ENCODE results near the gene ACYP2.

Gene ACYP2

GRCh38 chr2:54284826-54285225 is 169.4 kb downstream of the ACYP2 start:
- no peak overlapping the region for H3K4me3 ChIP-seq (ENCODE audit: low read depth in 1 of 2, low read length in 2 of 2)

GRCh38 chr2:54285451-54285850 is 170.0 kb downstream of the ACYP2 start:
- Histone ChIP-seq H3K4me1 (ENCODE audit: insufficient read depth, low read length) (peaks cover 8% of the 10 kb centered on the region; the same call in 1 of the 2 replicates), H3K27ac (ENCODE audit: low read length) (no peak overlapping the region), H3K9me3 (ENCODE audit: insufficient read depth, low read length, severe bottlenecking) (no peaks in the 10 kb centered on the region), H3K4me2 (ENCODE audit: insufficient read depth, low read length) (no peak overlapping the region), H3K4me3 (ENCODE audit: low read depth in 1 of 2, low read length in 2 of 2) (no peak overlapping the region), H3K9ac (ENCODE audit: low read depth, low read length) (no peak overlapping the region), H3K79me2 (ENCODE audit: insufficient read depth, low read length) (no peaks in the 10 kb centered on the region), H4K20me1 (ENCODE audit: insufficient read depth, low read length) (no peaks in the 10 kb centered on the region), H3K36me3 (ENCODE audit: insufficient read depth, low read length) (no peaks in the 10 kb centered on the region), H3K27me3 (ENCODE audit: insufficient read depth, low read length, poor library complexity) (no peaks in the 10 kb centered on the region), H2AFZ (ENCODE audit: low read depth, low read length) (no peak overlapping the region)
- no peak for DNase-seq
- no peak for TF ChIP-seq CTCF (IDR thresholded peaks at IDR 0.05; ENCODE audit: borderline replicate concordance, extremely low read depth, low read length, poor library complexity, severe bottlenecking)
- TF ChIP-seq EZH2 (IDR thresholded peaks at IDR 0.05; ENCODE audit: borderline replicate concordance, low read depth, low read length, severe bottlenecking) = no peak
- no peak for ATAC-seq (ENCODE audit: insufficient read depth, low read depth)

More at GRCh38 chr2:54284826-54285225, 169.4 kb downstream of the ACYP2 start:
- H3K9ac ChIP-seq (ENCODE audit: low read depth, low read length) = no peak overlapping the region
- H3K4me2 ChIP-seq (ENCODE audit: insufficient read depth, low read length) = no peak overlapping the region
- no peaks in the 10 kb centered on the region for H3K27me3 ChIP-seq (ENCODE audit: insufficient read depth, low read length, poor library complexity)
- H3K9me3 ChIP-seq (ENCODE audit: insufficient read depth, low read length, severe bottlenecking) = no peaks in the 10 kb centered on the region
- DNase-seq (no peak), ATAC-seq (ENCODE audit: insufficient read depth, low read depth) (no peak)
- H4K20me1 ChIP-seq (ENCODE audit: insufficient read depth, low read length) = no peaks in the 10 kb centered on the region
- no peaks in the 10 kb centered on the region for H3K36me3 ChIP-seq (ENCODE audit: insufficient read depth, low read length)
- H3K79me2 ChIP-seq (ENCODE audit: insufficient read depth, low read length) = no peaks in the 10 kb centered on the region
- no peak overlapping the region for H3K27ac ChIP-seq (ENCODE audit: low read length)
- H3K4me1 ChIP-seq (ENCODE audit: insufficient read depth, low read length) = peaks cover 8% of the 10 kb centered on the region; the same call in 1 of the 2 replicates
- no peak for TF ChIP-seq EZH2 (IDR thresholded peaks at IDR 0.05; ENCODE audit: borderline replicate concordance, low read depth, low read length, severe bottlenecking)
- H2AFZ ChIP-seq (ENCODE audit: low read depth, low read length) = no peak overlapping the region

GRCh38 chr2:54287532-54287931 is 172.1 kb downstream of the ACYP2 start:
- TF ChIP-seq EZH2 (IDR thresholded peaks at IDR 0.05; ENCODE audit: borderline replicate concordance, low read depth, low read length, severe bottlenecking) (no peak), CTCF (IDR thresholded peaks at IDR 0.05; ENCODE audit: borderline replicate concordance, extremely low read depth, low read length, poor library complexity, severe bottlenecking) (no peak)
- Histone ChIP-seq H3K27me3 (ENCODE audit: insufficient read depth, low read length, poor library complexity) (no peaks in the 10 kb centered on the region), H3K9ac (ENCODE audit: low read depth, low read length) (no peak overlapping the region), H3K36me3 (ENCODE audit: insufficient read depth, low read length) (no peaks in the 10 kb centered on the region), H4K20me1 (ENCODE audit: insufficient read depth, low read length) (no peaks in the 10 kb centered on the region), H3K27ac (ENCODE audit: low read length) (no peak overlapping the region), H3K79me2 (ENCODE audit: insufficient read depth, low read length) (no peaks in the 10 kb centered on the region), H3K4me1 (ENCODE audit: insufficient read depth, low read length) (peaks cover 4% of the 10 kb centered on the region; the same call in 1 of the 2 replicates), H2AFZ (ENCODE audit: low read depth, low read length) (no peak overlapping the region; the same call in 1 of the 2 replicates), H3K4me3 (ENCODE audit: low read depth in 1 of 2, low read length in 2 of 2) (no peak overlapping the region), H3K4me2 (ENCODE audit: insufficient read depth, low read length) (no peak overlapping the region), H3K9me3 (ENCODE audit: insufficient read depth, low read length, severe bottlenecking) (no peaks in the 10 kb centered on the region)
- no peak for ATAC-seq (ENCODE audit: insufficient read depth, low read depth)
- no peak for DNase-seq

GRCh38 chr2:54289917-54290316 is 174.5 kb downstream of the ACYP2 start:
- Histone ChIP-seq H3K4me2 (ENCODE audit: insufficient read depth, low read length) (no peak overlapping the region), H2AFZ (ENCODE audit: low read depth, low read length) (no peak overlapping the region)

More at GRCh38 chr2:54289917-54290316, 174.5 kb downstream of the ACYP2 start:
- TF ChIP-seq CTCF (IDR thresholded peaks at IDR 0.05; ENCODE audit: borderline replicate concordance, extremely low read depth, low read length, poor library complexity, severe bottlenecking) = no peak
- ATAC-seq (ENCODE audit: insufficient read depth, low read depth) (no peak), DNase-seq (no peak)
- no peaks in the 10 kb centered on the region for H3K9me3 ChIP-seq (ENCODE audit: insufficient read depth, low read length, severe bottlenecking)
- H3K27ac ChIP-seq (ENCODE audit: low read length) = no peak overlapping the region
- no peaks in the 10 kb centered on the region for H3K4me1 ChIP-seq (ENCODE audit: insufficient read depth, low read length)
- H4K20me1 ChIP-seq (ENCODE audit: insufficient read depth, low read length) = no peaks in the 10 kb centered on the region
- H3K36me3 ChIP-seq (ENCODE audit: insufficient read depth, low read length) = no peaks in the 10 kb centered on the region
- H3K9ac ChIP-seq (ENCODE audit: low read depth, low read length) = no peak overlapping the region
- no peaks in the 10 kb centered on the region for H3K79me2 ChIP-seq (ENCODE audit: insufficient read depth, low read length)
- no peak overlapping the region for H3K4me3 ChIP-seq (ENCODE audit: low read depth in 1 of 2, low read length in 2 of 2)
- no peaks in the 10 kb centered on the region for H3K27me3 ChIP-seq (ENCODE audit: insufficient read depth, low read length, poor library complexity)

Data from DND-41 (cell line).